ENCODE measurements around the gene ATP5F1E. TPM values are rescaled to one million over a fixed set of nuclear protein-coding genes. Genes with fewer than 3 reads are reported as not detected.
"Not testable (repeated sequence)": the region's sequence is repeated elsewhere in the genome, so short reads cannot be mapped to it uniquely, and the experiment has no call there.

Gene ATP5F1E
- total RNA-seq, 1 donor from 2014 or later: 33.8 TPM

DNA sequence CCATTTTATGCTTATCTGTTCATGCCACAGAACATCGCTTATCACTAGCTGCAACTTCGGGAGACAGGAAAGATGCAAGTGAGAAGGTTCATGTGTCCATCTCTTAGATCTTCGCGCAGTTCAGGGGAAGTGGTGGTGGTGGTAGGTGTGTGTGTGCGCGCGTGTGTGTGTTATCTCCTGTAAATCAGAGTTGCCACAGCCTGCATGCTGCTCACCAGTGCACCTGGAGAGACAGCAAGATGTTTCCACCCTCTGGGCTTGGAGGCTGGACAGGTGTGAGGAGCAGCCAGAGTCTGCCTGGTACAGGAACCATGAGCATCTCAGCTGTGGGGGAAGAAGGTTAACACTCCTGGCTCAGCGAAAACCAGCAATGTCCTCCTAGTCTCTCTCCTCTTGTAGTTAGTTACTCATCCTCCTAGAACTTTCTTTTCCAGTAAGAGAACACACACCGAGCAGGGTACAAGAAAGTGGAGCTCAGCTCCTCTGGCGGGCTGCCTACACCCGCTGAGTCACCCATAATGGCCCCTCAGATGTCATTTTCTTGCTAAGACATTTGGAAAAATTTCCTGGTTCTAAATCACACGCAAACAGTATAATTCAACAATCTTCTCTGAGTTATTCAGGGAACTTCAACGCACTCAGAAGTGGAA is 18.1 kb downstream of the ATP5F1E start:
- TF ChIP-seq, protein P1, sequence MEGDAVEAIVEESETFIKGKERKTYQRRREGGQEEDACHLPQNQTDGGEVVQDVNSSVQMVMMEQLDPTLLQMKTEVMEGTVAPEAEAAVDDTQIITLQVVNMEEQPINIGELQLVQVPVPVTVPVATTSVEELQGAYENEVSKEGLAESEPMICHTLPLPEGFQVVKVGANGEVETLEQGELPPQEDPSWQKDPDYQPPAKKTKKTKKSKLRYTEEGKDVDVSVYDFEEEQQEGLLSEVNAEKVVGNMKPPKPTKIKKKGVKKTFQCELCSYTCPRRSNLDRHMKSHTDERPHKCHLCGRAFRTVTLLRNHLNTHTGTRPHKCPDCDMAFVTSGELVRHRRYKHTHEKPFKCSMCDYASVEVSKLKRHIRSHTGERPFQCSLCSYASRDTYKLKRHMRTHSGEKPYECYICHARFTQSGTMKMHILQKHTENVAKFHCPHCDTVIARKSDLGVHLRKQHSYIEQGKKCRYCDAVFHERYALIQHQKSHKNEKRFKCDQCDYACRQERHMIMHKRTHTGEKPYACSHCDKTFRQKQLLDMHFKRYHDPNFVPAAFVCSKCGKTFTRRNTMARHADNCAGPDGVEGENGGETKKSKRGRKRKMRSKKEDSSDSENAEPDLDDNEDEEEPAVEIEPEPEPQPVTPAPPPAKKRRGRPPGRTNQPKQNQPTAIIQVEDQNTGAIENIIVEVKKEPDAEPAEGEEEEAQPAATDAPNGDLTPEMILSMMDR (IDR thresholded peaks at IDR 0.05; ENCODE audit: insufficient read depth, low read length, poor library complexity, severe bottlenecking): no peak
- Histone ChIP-seq H3K27me3 (ENCODE audit: control insufficient read depth, insufficient read depth, low read length) (no peaks in the 10 kb centered on the region), H3K36me3 (ENCODE audit: control insufficient read depth, insufficient read depth, low read length) (no peaks in the 10 kb centered on the region), H3K4me3 (ENCODE audit: low read depth, low read length) (no peak overlapping the region)
- DNase-seq (ENCODE audit: low read depth): no peak

DNA sequence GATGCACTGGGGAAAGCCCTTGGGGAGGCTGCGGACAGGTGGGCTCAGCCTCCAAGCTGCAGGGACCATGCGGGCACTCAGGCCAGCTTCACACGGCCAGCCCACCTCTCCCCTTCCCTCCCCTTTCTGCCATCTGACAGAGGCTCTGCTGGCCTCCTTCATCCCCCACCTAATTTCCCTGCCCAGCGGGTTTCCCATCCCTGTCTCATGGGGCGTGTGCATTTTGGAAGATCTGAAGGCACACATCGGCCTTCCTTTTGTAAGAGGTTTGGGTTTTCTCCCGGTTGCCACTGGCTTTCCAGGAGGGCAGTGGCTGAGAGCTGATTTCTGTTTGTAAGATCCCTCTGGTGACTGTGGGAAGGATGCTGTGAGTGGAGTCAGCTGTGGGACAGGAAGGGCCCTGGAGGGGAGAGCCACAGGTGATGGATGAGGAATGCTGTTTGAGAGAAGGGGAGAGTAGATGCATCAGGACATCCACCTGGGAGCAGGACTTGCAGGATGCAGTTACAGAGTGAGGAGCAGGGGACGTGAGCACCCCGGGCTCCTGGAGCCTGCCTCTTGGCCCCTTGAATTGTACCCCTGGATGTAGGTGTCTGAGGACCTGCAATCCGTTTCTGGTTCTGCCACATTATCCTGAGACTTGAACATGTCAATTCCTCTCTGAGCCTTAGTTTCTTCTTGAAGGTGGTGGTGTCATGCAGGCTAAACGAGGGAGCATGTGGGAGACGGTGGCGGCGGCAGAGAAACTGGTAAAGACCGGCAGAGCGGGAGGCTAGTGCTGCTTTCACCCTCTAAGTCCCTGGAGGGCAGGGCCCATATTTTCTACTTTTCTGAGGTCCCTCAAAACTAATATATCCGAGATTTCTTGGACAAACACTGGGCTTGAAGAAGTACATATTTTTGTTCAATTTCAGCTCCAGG is 18.8 kb downstream of the ATP5F1E start:
- TF ChIP-seq, protein P1 (IDR thresholded peaks at IDR 0.05; ENCODE audit: insufficient read depth, low read length, poor library complexity, severe bottlenecking): no peak
- DNase-seq (ENCODE audit: low read depth): no peak

DNA sequence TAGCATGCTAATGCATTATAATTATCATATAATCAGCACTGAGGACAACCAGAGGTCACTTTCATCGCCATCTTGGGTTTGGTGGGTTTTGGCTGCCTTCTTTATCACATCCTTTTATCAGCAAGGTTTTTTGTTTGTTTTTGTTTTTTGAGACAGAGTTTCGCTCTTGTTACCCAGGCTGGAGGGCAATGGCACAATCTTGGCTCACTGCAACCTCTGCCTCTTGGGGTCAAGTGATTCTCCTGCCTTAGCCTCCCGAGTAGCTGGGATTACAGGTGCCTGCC is 20.3 kb downstream of the ATP5F1E start:
- H3K36me3 ChIP-seq (ENCODE audit: control insufficient read depth, insufficient read depth, low read length); H3K27me3 ChIP-seq (ENCODE audit: control insufficient read depth, insufficient read depth, low read length); H3K4me3 ChIP-seq (ENCODE audit: low read depth, low read length); DNase-seq (ENCODE audit: low read depth): not testable (repeated sequence)

More for the DNA sequence above, 18.8 kb downstream of the ATP5F1E start:
- Histone ChIP-seq H3K36me3 (ENCODE audit: control insufficient read depth, insufficient read depth, low read length) (no peaks in the 10 kb centered on the region), H3K27me3 (ENCODE audit: control insufficient read depth, insufficient read depth, low read length) (no peaks in the 10 kb centered on the region), H3K4me3 (ENCODE audit: low read depth, low read length) (no peak overlapping the region)

DNA sequence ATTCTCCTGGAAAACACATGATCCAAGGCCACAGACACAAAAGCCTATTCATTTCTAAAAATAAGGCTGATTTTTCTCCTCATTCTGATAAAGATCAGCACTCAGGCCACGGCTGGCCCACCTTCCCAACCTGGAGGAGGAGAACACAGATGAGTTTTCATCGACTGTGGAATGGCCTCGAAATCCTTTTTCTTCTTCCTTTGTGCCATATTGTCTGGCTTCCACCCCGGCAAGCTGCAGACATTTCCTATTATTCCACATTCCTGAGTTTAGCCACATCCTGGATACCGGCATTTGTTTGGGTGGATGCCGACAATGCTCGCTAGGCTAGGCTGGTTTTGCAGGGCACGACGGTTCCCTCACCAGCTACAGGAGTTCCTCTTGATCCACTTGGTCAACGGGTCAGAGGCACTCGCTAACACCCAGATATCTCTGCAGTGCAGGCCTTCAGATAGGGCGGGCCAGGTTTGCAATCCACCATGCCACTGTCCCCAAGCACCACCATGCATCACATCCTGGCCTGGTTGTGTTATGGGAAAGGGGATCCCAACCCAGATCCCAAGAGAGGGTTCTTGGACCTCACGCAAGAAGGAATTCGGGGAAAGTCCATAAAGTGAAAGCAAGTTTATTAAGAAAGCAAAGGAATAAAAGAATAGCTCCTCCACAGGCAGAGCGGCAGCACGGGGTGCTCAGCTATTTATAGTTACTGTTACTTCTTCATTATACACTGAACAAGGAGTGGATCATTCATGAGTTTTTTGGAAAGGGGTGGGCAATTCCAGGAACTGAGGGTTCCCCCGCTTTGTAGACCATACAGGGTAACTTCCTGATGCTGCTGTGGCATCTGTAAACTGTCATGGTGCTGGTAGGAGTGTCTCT is 20.9 kb downstream of the ATP5F1E start:
- TF ChIP-seq, protein P1 (IDR thresholded peaks at IDR 0.05; ENCODE audit: insufficient read depth, low read length, poor library complexity, severe bottlenecking): no peak
- DNase-seq (ENCODE audit: low read depth): peak; percentile 79
- Histone ChIP-seq H3K4me3 (ENCODE audit: low read depth, low read length) (no peak overlapping the region), H3K27me3 (ENCODE audit: control insufficient read depth, insufficient read depth, low read length) (no peaks in the 10 kb centered on the region), H3K36me3 (ENCODE audit: control insufficient read depth, insufficient read depth, low read length) (no peaks in the 10 kb centered on the region)

DNA sequence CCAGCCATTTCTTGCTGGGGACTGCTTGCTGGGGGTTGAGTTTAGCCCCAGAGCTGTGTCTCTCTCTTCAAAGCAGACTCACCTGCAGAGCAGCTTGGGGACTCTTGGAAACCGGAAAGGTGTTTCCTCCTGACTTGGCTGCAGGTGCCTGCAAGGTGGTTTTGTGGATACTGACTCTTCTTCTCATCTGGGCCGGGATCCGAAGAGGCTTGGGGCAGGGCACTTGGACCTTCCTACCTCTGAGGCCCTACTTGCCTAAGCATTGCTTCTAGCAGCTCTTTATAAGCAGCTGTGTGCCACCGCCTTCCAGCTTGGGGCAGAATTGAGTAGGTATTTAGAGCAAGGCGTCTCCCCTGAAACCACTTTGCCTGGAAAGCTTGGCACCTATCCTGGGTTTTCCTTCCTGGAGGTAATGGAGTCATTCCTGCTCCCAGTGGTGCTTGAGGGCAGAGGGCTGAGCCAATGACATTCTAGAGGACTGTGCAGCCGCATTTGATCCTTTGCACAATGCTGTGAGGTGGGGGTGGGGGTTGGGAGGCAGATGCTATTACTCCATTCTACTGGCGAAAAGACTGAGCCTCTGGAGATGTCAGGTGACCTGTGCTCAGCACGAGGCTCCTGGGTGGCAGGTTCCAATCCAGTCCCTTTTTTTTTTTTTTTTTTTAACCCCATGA is 21.7 kb downstream of the ATP5F1E start:
- TF ChIP-seq, protein P1 (IDR thresholded peaks at IDR 0.05; ENCODE audit: insufficient read depth, low read length, poor library complexity, severe bottlenecking): no peak
- H3K4me3 ChIP-seq (ENCODE audit: low read depth, low read length): no peak overlapping the region
- no peaks in the 10 kb centered on the region for H3K36me3 ChIP-seq (ENCODE audit: control insufficient read depth, insufficient read depth, low read length)
- no peaks in the 10 kb centered on the region for H3K27me3 ChIP-seq (ENCODE audit: control insufficient read depth, insufficient read depth, low read length)
- no peak for DNase-seq (ENCODE audit: low read depth)
